Tibial artery (tissue), 4 donors: Measurements from ENCODE around the gene AGPS.

Experiments
- DNase-seq, 2 donors: peaks; one replicate each; pipeline ENCODE4 v3.0.0-alpha.2; 2019
- H3K27ac ChIP-seq, 2 donors: fragments of 200-600 bp; sonication (generic) in 1 of 2; 1 replicate in 1 of 2; 2 replicates in 1 of 2; pipeline ENCODE4 v1.5.1; 2018 to 2019; ENCODE audit warnings: mild to moderate bottlenecking in 1 of 2
- H3K27me3 ChIP-seq, 2 donors: fragments of 200-600 bp; sonication (generic) in 1 of 2; one replicate each; pipeline versions ENCODE4 v1.5.1 to v1.6.0; 2016 to 2019
- H3K36me3 ChIP-seq, 3 donors: fragments of 200-600 bp; sonication (generic) in 2 of 3; one replicate each; pipeline ENCODE4 v1.5.1; 2016 to 2019; ENCODE audit warnings: mild to moderate bottlenecking in 2 of 3
- H3K4me1 ChIP-seq, 4 donors: fragments of 200-600 bp; sonication (generic) in 2 of 4; 1 replicate in 3 of 4; 2 replicates in 1 of 4; pipeline ENCODE4 v1.5.1; 2016 to 2019
- H3K4me3 ChIP-seq, 2 donors: fragments of 200-600 bp; sonication (generic) in 1 of 2; 1 replicate in 1 of 2; 2 replicates in 1 of 2; pipeline ENCODE4 v1.5.1; 2018 to 2019; ENCODE audit warnings: mild to moderate bottlenecking in 2 of 2
- H3K9me3 ChIP-seq, 3 donors: fragments of 200-600 bp; sonication (generic) in 1 of 3; one replicate each; pipeline ENCODE4 v1.5.1; 2016 to 2019
- intact Hi-C: fragments of 100-400 bp; cut with DNase I; formaldehyde crosslinking; loops from one replicate; pipeline ENCODE4 v1.15.0; 2023; ENCODE audit warnings: low total_unique reads
- TF ChIP-seq, protein P1 (sequence below), 2 experiments: fragments of 200-600 bp in 1 of 2; fragments of 450-650 bp in 1 of 2; IDR thresholded peaks; one replicate each; pipeline ENCODE4 v1.5.1; 2017 to 2019; ENCODE audit warnings: antibody characterized with exemption in 2 of 2, mild to moderate bottlenecking in 1 of 2, moderate library complexity in 1 of 2

AGPS gene

DNA sequence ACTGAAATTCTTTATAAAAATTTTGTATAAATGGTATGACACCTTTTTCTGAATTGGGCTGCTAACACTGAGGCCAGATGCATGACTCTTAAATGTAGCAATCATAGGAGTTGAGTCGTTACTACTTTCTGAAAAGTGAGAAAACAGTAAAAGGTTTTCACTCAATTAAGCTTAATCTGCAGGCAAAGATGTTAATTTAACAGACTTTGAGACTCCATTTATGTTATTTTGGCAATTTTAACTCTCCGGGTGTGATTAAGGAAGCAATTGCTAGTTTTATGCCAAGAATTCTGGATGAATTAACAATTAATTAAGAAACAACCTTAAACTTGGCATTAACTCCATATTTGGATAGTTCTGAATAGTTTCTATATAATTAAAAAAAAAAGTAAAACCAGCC lies 104.3 kb downstream of the AGPS start:
- DNase-seq, result no peak
- no peak overlapping the region for H3K27ac ChIP-seq
- no peak overlapping the region for H3K4me3 ChIP-seq
- intact Hi-C loops, result no loop called here
- H3K36me3 ChIP-seq, result peaks cover 0 to 9% (median 7%) of the 10 kb centered on the region in 3 donors
- no peaks in the 10 kb centered on the region for H3K9me3 ChIP-seq
- no peaks in the 10 kb centered on the region for H3K27me3 ChIP-seq
- TF ChIP-seq, protein P1, sequence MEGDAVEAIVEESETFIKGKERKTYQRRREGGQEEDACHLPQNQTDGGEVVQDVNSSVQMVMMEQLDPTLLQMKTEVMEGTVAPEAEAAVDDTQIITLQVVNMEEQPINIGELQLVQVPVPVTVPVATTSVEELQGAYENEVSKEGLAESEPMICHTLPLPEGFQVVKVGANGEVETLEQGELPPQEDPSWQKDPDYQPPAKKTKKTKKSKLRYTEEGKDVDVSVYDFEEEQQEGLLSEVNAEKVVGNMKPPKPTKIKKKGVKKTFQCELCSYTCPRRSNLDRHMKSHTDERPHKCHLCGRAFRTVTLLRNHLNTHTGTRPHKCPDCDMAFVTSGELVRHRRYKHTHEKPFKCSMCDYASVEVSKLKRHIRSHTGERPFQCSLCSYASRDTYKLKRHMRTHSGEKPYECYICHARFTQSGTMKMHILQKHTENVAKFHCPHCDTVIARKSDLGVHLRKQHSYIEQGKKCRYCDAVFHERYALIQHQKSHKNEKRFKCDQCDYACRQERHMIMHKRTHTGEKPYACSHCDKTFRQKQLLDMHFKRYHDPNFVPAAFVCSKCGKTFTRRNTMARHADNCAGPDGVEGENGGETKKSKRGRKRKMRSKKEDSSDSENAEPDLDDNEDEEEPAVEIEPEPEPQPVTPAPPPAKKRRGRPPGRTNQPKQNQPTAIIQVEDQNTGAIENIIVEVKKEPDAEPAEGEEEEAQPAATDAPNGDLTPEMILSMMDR (IDR thresholded peaks at IDR 0.05), result no peak
- no peaks in the 10 kb centered on the region for H3K4me1 ChIP-seq

- intact Hi-C loops, result no loop called here
- no peaks in the 10 kb centered on the region for H3K4me1 ChIP-seq
- DNase-seq, result no peak
- no peak overlapping the region for H3K27ac ChIP-seq
- H3K36me3 ChIP-seq, result no peaks in the 10 kb centered on the region
- H3K27me3 ChIP-seq, result no peaks in the 10 kb centered on the region
- no peaks in the 10 kb centered on the region for H3K9me3 ChIP-seq
- TF ChIP-seq, protein P1 (IDR thresholded peaks at IDR 0.05), result no peak
- H3K4me3 ChIP-seq, result no peak overlapping the region
Measured at GRCh38 chr2:177501186-177501585, 108.6 kb downstream of the AGPS start.

DNA sequence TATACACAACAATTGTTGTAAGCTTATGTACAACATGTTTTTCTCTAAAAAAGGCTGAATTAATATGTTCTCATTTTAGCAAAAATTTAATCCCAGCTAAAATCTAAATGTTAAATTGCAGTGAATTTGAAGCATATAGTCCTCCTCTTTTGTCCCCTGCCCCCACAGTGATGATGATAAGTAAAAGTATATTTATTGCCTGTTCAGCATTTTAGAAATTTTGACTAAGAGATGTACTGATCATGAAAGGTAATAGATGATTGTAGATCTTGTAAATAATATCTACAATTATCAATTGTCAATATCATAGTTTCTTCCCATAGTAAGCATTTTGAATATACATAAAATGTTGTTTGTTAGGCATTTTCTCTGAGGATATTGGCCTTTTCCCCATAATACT lies 113.9 kb downstream of the AGPS start:
- Histone ChIP-seq H3K27me3 (no peaks in the 10 kb centered on the region), H3K9me3 (no peaks in the 10 kb centered on the region), H3K36me3 (peaks cover 0 to 7% (median 5%) of the 10 kb centered on the region in 3 donors), H3K4me3 (no peak overlapping the region), H3K27ac (no peak overlapping the region), H3K4me1 (no peaks in the 10 kb centered on the region)
- TF ChIP-seq, protein P1 (IDR thresholded peaks at IDR 0.05), result no peak
- intact Hi-C loops, result no loop called here
- DNase-seq, result no peak

- Histone ChIP-seq H3K36me3 (peaks cover 0 to 7% (median 5%) of the 10 kb centered on the region in 3 donors), H3K27me3 (no peaks in the 10 kb centered on the region), H3K27ac (no peak overlapping the region), H3K4me1 (no peaks in the 10 kb centered on the region), H3K4me3 (no peak overlapping the region), H3K9me3 (no peaks in the 10 kb centered on the region)
- TF ChIP-seq, protein P1 (IDR thresholded peaks at IDR 0.05), result no peak
- intact Hi-C loops, result no loop called here
- DNase-seq, result no peak
Measured at GRCh38 chr2:177506998-177507397, 114.4 kb downstream of the AGPS start.

DNA sequence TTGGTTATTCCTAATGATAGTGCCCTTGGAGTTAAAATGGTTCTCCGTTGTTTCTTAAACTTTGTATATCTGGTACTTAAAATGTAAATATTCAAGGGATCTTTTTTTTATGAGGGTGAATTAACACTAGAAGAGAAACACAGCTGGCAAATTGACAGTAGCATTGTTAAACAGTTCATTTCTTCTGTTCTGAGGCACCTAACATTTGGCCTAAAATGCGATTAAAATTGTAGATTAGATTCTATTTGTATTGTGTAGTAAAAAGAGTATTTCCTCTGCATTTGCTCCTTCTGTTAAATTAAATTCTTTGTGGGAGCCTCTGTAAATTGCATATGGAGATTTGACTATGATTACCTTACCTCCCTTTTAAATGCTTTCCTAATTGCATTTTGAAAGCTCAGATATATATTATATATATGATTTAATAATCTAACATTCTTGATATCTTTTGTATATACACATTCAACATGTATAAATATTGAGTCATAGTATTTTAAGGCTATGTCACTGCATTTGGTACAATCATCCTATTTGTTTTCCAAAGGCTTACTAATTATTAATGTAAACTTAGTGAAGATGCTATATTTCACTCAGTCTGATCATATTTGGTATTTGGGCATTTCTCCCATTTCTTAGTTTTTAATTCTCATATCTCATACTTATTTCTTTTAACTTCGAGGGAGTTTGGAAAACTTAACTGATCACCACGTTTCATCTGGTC lies 124.4 kb downstream of the AGPS start:
- Histone ChIP-seq H3K27ac (no peak overlapping the region), H3K27me3 (no peaks in the 10 kb centered on the region), H3K4me1 (no peaks in the 10 kb centered on the region), H3K36me3 (peaks cover 7 to 20% (median 16%) of the 10 kb centered on the region in 3 donors), H3K4me3 (no peak overlapping the region), H3K9me3 (no peaks in the 10 kb centered on the region)
- no peak for DNase-seq
- TF ChIP-seq, protein P1 (IDR thresholded peaks at IDR 0.05), result no peak
- intact Hi-C loops, result no loop called here
